ENCODE measurements around the gene SEC22C. TPM values are rescaled to one million over a fixed set of nuclear protein-coding genes. Genes with fewer than 3 reads are reported as not detected.

SEC22C gene
- total and polyA plus RNA-seq, 12 donors = 21.1 to 32.9 (median 26.1) TPM

DNA sequence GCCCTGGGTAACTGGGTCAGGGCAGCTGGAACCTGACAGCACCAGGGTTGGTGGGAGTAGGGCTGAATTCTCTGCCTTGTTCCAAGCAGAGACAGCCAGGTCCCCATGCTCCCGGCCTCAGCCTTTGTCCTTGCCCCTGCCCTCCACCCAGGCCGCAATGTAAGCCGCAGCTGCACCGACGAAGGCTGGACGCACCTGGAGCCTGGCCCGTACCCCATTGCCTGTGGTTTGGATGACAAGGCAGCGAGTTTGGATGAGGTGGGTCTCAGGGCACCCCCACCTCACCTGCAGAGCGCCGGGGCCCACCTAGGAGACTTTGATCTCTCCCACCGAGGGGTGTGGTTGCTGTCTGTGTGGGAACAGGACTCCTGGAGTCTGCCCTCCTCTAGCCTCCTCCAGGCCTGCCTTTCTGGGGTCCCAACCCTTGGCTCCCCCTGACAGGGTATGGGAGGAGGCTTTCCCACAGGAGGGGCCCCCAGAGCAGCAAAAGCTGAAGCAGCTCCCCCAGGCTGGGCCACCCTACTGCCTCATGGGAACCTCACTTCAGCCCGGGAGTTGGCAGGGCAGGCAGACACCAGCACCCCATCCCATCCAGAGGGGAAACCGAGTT is 55.9 kb downstream of the SEC22C start:
- no peak overlapping the region for H3K4me3 ChIP-seq
- intact Hi-C loops (cut with DNase I) = no loop called here
- TF ChIP-seq, protein P1, sequence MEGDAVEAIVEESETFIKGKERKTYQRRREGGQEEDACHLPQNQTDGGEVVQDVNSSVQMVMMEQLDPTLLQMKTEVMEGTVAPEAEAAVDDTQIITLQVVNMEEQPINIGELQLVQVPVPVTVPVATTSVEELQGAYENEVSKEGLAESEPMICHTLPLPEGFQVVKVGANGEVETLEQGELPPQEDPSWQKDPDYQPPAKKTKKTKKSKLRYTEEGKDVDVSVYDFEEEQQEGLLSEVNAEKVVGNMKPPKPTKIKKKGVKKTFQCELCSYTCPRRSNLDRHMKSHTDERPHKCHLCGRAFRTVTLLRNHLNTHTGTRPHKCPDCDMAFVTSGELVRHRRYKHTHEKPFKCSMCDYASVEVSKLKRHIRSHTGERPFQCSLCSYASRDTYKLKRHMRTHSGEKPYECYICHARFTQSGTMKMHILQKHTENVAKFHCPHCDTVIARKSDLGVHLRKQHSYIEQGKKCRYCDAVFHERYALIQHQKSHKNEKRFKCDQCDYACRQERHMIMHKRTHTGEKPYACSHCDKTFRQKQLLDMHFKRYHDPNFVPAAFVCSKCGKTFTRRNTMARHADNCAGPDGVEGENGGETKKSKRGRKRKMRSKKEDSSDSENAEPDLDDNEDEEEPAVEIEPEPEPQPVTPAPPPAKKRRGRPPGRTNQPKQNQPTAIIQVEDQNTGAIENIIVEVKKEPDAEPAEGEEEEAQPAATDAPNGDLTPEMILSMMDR (IDR thresholded peaks at IDR 0.05) = no peak
- ATAC-seq (no peak), DNase-seq (no peak)
- H3K36me3 ChIP-seq = no peaks in the 10 kb centered on the region
- peaks cover 0 to 43% (median 0%) of the 10 kb centered on the region in 9 donors for H3K4me1 ChIP-seq
- no peak overlapping the region for H3K27ac ChIP-seq
- no peaks in the 10 kb centered on the region for H3K9me3 ChIP-seq
- no peaks in the 10 kb centered on the region for H3K27me3 ChIP-seq
- WGBS, 2 donors = 89 to 94% methylated on average over 13 of the region's 13 CpGs

DNA sequence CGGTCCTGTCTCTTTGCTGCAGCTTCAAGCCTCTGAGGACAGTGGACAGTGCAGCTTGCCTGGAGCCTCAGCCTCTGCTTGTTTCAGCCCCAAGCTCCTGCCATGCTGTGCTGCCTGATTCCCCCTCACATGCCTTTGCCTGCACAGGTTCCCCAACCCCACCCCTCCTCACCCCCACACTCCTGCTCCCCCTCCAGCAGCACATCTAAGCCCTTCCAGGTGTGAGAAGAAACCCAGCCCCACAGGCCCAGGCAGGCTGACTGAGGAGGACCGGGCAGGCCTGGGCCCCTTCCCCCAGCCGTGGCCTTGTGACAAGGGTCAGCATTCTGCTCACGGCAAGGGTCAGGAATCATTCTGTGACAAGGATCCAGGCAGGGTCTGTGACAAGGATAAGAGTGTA is 56.6 kb downstream of the SEC22C start:
- no peak for ATAC-seq
- intact Hi-C loops (cut with DNase I) = no loop called here
- H3K4me3 ChIP-seq = no peak overlapping the region

DNA sequence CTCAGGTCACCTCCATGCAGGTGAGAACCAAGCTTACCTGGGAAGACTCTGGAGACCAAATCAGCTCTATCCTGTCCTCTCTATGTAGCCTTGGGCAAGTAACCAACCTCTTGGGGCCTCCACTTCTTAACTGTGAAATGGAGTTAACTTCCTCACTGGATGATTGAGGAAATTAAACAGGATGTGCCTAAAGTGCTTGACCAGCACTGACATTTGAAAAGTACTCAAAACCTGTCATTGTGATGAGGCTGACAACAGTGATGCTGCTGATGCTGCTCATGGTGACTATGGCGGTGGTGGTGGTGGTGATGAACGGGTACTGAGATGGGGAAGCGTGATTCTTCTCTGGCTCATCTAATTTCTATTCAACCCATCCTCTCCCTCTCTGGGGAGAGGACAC is 57.0 kb downstream of the SEC22C start:
- WGBS, 2 donors = 90 to 99% methylated on average over 3 of the region's 3 CpGs
- no peak overlapping the region for H3K27ac ChIP-seq
- H3K36me3 ChIP-seq = no peaks in the 10 kb centered on the region
- H3K9me3 ChIP-seq = no peaks in the 10 kb centered on the region
- no peaks in the 10 kb centered on the region for H3K27me3 ChIP-seq
- intact Hi-C loops (cut with DNase I) = no loop called here
- ATAC-seq = no peak
- DNase-seq = no peak
- no peak overlapping the region for H3K4me3 ChIP-seq
- TF ChIP-seq, protein P1 (IDR thresholded peaks at IDR 0.05) = no peak
- peaks cover 0 to 39% (median 0%) of the 10 kb centered on the region in 9 donors for H3K4me1 ChIP-seq

More for the DNA sequence above, 56.6 kb downstream of the SEC22C start:
- H3K27me3 ChIP-seq = no peaks in the 10 kb centered on the region
- TF ChIP-seq, protein P1 (IDR thresholded peaks at IDR 0.05) = no peak
- H3K9me3 ChIP-seq = no peaks in the 10 kb centered on the region
- H3K4me1 ChIP-seq = peaks cover 0 to 43% (median 0%) of the 10 kb centered on the region in 9 donors
- no peaks in the 10 kb centered on the region for H3K36me3 ChIP-seq
- 86 to 89% methylated on average over 4 of the region's 4 CpGs for WGBS, 2 donors
- no peak overlapping the region for H3K27ac ChIP-seq
- DNase-seq = no peak

DNA sequence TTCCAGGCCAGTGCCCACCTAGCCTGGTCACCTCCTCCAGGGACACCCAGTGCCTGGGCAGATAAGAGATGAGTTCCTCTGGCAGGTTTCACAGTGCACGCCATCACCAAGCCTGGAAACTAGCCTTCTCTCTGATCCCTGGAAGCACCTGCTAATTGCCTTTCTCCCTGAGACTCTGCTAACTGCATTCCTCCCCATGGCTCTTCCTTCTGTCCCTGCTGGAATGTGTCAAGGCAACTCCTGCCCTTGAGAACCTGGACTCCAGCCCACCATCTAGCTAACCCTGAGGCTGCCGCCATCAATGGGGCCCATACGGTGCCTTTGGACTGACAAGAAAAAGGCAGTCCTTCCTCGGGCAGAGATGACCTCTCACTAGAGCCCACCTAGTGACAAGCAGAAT is 60.9 kb downstream of the SEC22C start:
- WGBS, 2 donors = 73 to 75% methylated on average over 4 of the region's 4 CpGs
- Histone ChIP-seq H3K4me3 (no peak overlapping the region), H3K4me1 (peaks cover 0 to 17% (median 4%) of the 10 kb centered on the region in 9 donors), H3K9me3 (no peaks in the 10 kb centered on the region), H3K36me3 (no peaks in the 10 kb centered on the region), H3K27ac (no peak overlapping the region), H3K27me3 (no peaks in the 10 kb centered on the region)
- no peak for DNase-seq
- intact Hi-C loops (cut with DNase I) = no loop called here
- no peak for ATAC-seq
- TF ChIP-seq, protein P1 (IDR thresholded peaks at IDR 0.05) = no peak

All from heart right ventricle (tissue), 16 donors.